Lower leg skin (tissue), 3 donors: Measurements from ENCODE around the gene COL19A1.

Source experiments
- POLR2A ChIP-seq, 2 donors: fragments of 450-650 bp; IDR thresholded peaks; one replicate each; pipeline ENCODE4 v1.6.1; 2016 to 2017; ENCODE audit warnings: antibody characterized with exemption in 2 of 2, mild to moderate bottlenecking in 1 of 2, moderate library complexity in 1 of 2
- TF ChIP-seq, protein P1 (sequence below), 3 donors: fragments of 450-650 bp; IDR thresholded peaks; one replicate each; pipeline ENCODE4 v1.5.1; 2016; ENCODE audit warnings: antibody characterized with exemption in 3 of 3, mild to moderate bottlenecking in 3 of 3, moderate library complexity in 2 of 3

DNA sequence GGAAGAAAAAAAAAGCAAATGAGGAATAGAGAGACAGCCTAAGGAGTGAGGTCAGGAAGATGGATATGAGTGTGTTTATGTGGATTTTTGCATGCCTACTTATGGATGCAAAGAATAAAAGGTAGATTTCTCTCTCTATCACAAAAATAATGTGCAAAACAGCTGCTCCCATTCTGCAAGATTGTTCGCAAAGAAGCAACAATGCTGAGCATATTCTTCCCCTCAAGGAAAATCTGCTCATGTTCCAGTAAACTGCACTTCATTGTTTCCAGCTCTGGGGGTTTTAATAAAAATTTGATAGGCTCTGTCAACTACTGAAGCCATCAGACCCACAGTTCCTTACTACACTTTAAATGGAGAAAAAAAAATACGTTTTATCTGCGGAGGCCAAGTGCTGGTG lies 259.2 kb downstream of the COL19A1 start:
- TF ChIP-seq, protein P1, sequence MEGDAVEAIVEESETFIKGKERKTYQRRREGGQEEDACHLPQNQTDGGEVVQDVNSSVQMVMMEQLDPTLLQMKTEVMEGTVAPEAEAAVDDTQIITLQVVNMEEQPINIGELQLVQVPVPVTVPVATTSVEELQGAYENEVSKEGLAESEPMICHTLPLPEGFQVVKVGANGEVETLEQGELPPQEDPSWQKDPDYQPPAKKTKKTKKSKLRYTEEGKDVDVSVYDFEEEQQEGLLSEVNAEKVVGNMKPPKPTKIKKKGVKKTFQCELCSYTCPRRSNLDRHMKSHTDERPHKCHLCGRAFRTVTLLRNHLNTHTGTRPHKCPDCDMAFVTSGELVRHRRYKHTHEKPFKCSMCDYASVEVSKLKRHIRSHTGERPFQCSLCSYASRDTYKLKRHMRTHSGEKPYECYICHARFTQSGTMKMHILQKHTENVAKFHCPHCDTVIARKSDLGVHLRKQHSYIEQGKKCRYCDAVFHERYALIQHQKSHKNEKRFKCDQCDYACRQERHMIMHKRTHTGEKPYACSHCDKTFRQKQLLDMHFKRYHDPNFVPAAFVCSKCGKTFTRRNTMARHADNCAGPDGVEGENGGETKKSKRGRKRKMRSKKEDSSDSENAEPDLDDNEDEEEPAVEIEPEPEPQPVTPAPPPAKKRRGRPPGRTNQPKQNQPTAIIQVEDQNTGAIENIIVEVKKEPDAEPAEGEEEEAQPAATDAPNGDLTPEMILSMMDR (IDR thresholded peaks at IDR 0.05), result no peak
- no peak for TF ChIP-seq POLR2A (IDR thresholded peaks at IDR 0.05)
